GM12891 (cell line): Measurements from ENCODE around the gene CMTM7.

ENCODE experiments used
- POLR2A ChIP-seq: IDR thresholded peaks from 2 replicates; pipeline ENCODE4 v1.6.1; 2011; ENCODE audit warnings: low read depth, low read length, control low read depth
- POLR2AphosphoS5 ChIP-seq: IDR thresholded peaks from 2 replicates; pipeline ENCODE4 v1.6.1; 2011; ENCODE audit warnings: low read depth, low read length, control low read depth
- POU2F2 ChIP-seq: IDR thresholded peaks from 2 replicates; pipeline ENCODE4 v1.6.1; 2011; ENCODE audit warnings: low read depth, mild to moderate bottlenecking, control low read depth, low read length, moderate library complexity
- SPI1 ChIP-seq: IDR thresholded peaks from 2 replicates; pipeline ENCODE4 v1.6.1; 2011; ENCODE audit warnings: low read depth, low read length, control low read depth
- TAF1 ChIP-seq: IDR thresholded peaks from 2 replicates; pipeline ENCODE4 v1.6.1; 2011; ENCODE audit warnings: low read depth, low read length, control low read depth

GRCh38 chr3:32495609-32496008 lies 104.0 kb downstream of the CMTM7 start:
- TF ChIP-seq POLR2A (no peak), POLR2AphosphoS5 (no peak), SPI1 (no peak), TAF1 (no peak), POU2F2 (no peak)
